Caco-2 (cell line): Measurements from ENCODE around the gene KRTAP27-1. TPM values are rescaled to one million over a fixed set of nuclear protein-coding genes. Genes with fewer than 3 reads are reported as not detected.

Source experiments
- Bru-seq: library from RNA; stranded (reverse); fragments of 400-500 nt; gene quantifications from one replicate; lab custom pipeline; 2021; lab: Mats Ljungman, UMichigan
- BruChase-seq, 2 experiments: library from RNA; stranded (reverse); fragments of 400-500 nt; gene quantifications; one replicate each; lab custom pipeline; 2021; lab: Mats Ljungman, UMichigan
- BruUV-seq: library from RNA; stranded (reverse); fragments of 400-500 nt; replicated peaks from 2 replicates; lab custom pipeline; 2021; lab: Mats Ljungman, UMichigan
- CTCF ChIA-PET: fragments of 300-600 bp; sonication (Branson Sonifier 250); formaldehyde crosslinking; loops from one replicate; lab custom pipeline; 2022; ENCODE audit warnings: antibody characterized with exemption; lab: Charles Lee
- POLR2A ChIA-PET: fragments of 300-600 bp; sonication (Branson Sonifier 250); formaldehyde crosslinking; loops from one replicate; lab custom pipeline; 2022; ENCODE audit warnings: antibody characterized with exemption; lab: Charles Lee
- DNase-seq, 2 experiments: peaks; one replicate each; pipeline versions ENCODE4 v3.0.0 to v3.0.0-alpha.2; 2020 to 2022
- H3K27me3 ChIP-seq: replicated peaks from 2 replicates; pipeline ENCODE4 v1.6.0; 2011; ENCODE audit warnings: low read length; ENCODE audit not compliant: control insufficient read depth, insufficient read depth
- H3K36me3 ChIP-seq: 2 replicates; pipeline ENCODE4 v1.5.1; 2011; ENCODE audit warnings: low read length; ENCODE audit not compliant: control insufficient read depth, insufficient read depth
- H3K4me1 ChIP-seq: fragments of 250-450 bp; sonication (Bioruptor Pico); 2 replicates; pipeline ENCODE4 v1.5.1; 2020; ENCODE audit warnings: mild to moderate bottlenecking
- H3K4me3 ChIP-seq: 2 replicates; pipeline ENCODE4 v1.5.1; 2011; ENCODE audit warnings: low read depth, mild to moderate bottlenecking, control low read depth, low read length
- H3K9me3 ChIP-seq: fragments of 250-450 bp; sonication (Bioruptor Pico); 2 replicates; pipeline ENCODE4 v1.5.1; 2020; ENCODE audit warnings: mild to moderate bottlenecking, moderate library complexity
- H3K27ac Mint-ChIP-seq: one replicate; pipeline ENCODE4 v1.8.0; 2022; ENCODE audit warnings: mixed read lengths; ENCODE audit not compliant: unreplicated experiment
- H3K27me3 Mint-ChIP-seq: one replicate; pipeline ENCODE4 v1.8.0; 2022; ENCODE audit warnings: mixed read lengths; ENCODE audit not compliant: insufficient read depth, unreplicated experiment
- H3K36me3 Mint-ChIP-seq: one replicate; pipeline ENCODE4 v1.8.0; 2022; ENCODE audit warnings: mild to moderate bottlenecking, mixed read lengths; ENCODE audit not compliant: insufficient read depth, unreplicated experiment
- H3K4me1 Mint-ChIP-seq: one replicate; pipeline ENCODE4 v1.8.0; 2022; ENCODE audit warnings: low read depth, mixed read lengths; ENCODE audit not compliant: unreplicated experiment
- H3K4me3 Mint-ChIP-seq: one replicate; pipeline ENCODE4 v1.8.0; 2022; ENCODE audit warnings: mild to moderate bottlenecking, moderate library complexity, mixed read lengths; ENCODE audit not compliant: unreplicated experiment
- H3K9me3 Mint-ChIP-seq: one replicate; pipeline ENCODE4 v1.8.0; 2022; ENCODE audit warnings: mixed read lengths; ENCODE audit not compliant: unreplicated experiment
- intact Hi-C: fragments of 100-400 bp; cut with micrococcal nuclease; formaldehyde crosslinking; loops from one replicate; pipeline ENCODE4 v1.10.0; 2022; ENCODE audit not compliant: unreplicated experiment
- long read RNA-seq: library from polyadenylated mRNA; stranded (forward); transcript quantifications from one replicate; pipeline ENCODE4 v2.0.0, GENCODE V29; 2022
- total RNA-seq: library from RNA; stranded (reverse); gene quantifications from 2 replicates; pipeline ENCODE4 v1.2.3, GENCODE V29; 2022
- TF ChIP-seq, protein P1 (sequence below), 2 experiments: fragments of 200-600 bp in 1 of 2; IDR thresholded peaks; 1 replicate in 1 of 2; 2 replicates in 1 of 2; pipeline versions ENCODE4 v1.5.1 to v1.8.0; 2011 to 2022; ENCODE audit warnings: antibody characterized with exemption in 1 of 2, control low read depth in 1 of 2, inconsistent platforms in 1 of 2, low read depth in 1 of 2, low read length in 1 of 2, mild to moderate bottlenecking in 1 of 2, moderate library complexity in 1 of 2; ENCODE audit not compliant: insufficient read depth in 1 of 2, severe bottlenecking in 1 of 2, unreplicated experiment in 1 of 2

Gene KRTAP27-1, protein sequence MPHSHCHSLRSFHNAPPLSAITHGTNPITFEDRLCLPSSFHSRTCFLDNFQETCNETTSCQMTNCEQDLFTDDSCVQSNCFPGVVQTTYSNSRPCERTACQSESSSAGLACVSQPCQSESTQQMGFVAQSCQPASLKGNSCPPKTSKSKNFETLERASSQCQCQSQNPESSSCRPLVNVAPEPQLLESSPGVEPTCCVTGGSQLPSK
- total RNA-seq (not detected in 2 replicates), Bru-seq, nascent RNA (not detected), BruChase-seq, experiment 1, labeled RNA remaining after a 2-hour chase (not detected), BruChase-seq, experiment 2, labeled RNA remaining after a 6-hour chase (not detected)
- long read RNA-seq: 0 reads

DNA sequence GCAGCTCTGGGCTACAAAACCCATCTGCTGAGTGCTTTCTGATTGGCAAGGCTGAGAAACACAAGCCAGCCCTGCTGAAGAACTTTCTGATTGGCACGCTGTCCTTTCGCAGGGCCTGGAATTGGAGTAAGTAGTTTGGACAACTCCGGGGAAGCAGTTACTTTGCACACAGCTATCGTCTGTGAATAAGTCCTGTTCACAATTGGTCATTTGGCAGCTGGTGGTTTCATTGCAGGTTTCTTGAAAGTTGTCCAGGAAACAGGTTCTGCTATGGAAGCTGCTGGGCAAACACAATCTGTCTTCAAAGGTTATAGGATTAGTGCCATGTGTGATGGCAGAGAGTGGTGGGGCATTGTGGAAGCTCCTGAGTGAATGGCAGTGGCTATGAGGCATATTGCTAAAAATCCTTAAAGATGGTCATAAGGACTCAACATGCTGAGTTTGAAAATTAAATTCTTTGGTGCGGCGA, at the start of gene KRTAP27-1:
TSS of gene KRTAP27-1 (minus strand) at position 419 of the 469 bp plus-strand sequence. CDS start at position 393, 26 bp downstream.
- Mint-ChIP-seq H3K9me3 (no peaks in the 10 kb centered on the region), H3K4me3 (no peak within 1 kb of the TSS), H3K27ac (no peak within 1 kb of the TSS), H3K27me3 (peaks cover 3% of the 10 kb centered on the region), H3K4me1 (no peaks in the 10 kb centered on the region), H3K36me3 (no peaks in the 10 kb centered on the region)
- no peaks in the 10 kb centered on the region for H3K9me3 ChIP-seq
- TF ChIP-seq, protein P1, sequence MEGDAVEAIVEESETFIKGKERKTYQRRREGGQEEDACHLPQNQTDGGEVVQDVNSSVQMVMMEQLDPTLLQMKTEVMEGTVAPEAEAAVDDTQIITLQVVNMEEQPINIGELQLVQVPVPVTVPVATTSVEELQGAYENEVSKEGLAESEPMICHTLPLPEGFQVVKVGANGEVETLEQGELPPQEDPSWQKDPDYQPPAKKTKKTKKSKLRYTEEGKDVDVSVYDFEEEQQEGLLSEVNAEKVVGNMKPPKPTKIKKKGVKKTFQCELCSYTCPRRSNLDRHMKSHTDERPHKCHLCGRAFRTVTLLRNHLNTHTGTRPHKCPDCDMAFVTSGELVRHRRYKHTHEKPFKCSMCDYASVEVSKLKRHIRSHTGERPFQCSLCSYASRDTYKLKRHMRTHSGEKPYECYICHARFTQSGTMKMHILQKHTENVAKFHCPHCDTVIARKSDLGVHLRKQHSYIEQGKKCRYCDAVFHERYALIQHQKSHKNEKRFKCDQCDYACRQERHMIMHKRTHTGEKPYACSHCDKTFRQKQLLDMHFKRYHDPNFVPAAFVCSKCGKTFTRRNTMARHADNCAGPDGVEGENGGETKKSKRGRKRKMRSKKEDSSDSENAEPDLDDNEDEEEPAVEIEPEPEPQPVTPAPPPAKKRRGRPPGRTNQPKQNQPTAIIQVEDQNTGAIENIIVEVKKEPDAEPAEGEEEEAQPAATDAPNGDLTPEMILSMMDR (IDR thresholded peaks at IDR 0.05; ENCODE audit: insufficient read depth in 1 of 2, low read depth in 1 of 2, low read length in 1 of 2, severe bottlenecking in 1 of 2, unreplicated experiment in 1 of 2): no peak
- BruUV-seq: no TSS peak
- H3K27me3 ChIP-seq: no peaks in the 10 kb centered on the region
- H3K36me3 ChIP-seq: no peaks in the 10 kb centered on the region
- intact Hi-C loops: no loop called here
- CTCF ChIA-PET: no interaction called here
- POLR2A ChIA-PET: no interaction called here
- DNase-seq: no peak
- H3K4me3 ChIP-seq: no peak within 1 kb of the TSS
- no peaks in the 10 kb centered on the region for H3K4me1 ChIP-seq

DNA sequence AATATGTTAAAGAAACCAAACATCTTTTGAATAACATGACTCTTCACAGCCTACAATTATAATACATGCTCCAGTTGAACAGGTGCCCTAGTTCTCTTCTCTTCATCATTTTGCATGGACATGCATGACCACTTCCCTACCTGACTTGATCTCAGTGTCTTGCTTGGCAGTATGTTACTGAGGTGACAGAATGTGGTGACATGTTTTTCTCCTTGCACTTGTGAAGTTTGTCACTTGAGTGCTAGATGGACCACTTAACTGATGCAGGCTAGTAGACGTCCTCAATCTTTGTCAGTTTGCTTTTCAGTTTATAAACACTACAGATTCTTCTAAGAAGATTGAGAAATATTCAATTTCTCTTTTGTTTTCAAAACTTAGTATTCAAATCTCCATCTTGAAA, 44.7 kb upstream of the KRTAP27-1 start:
- CTCF ChIA-PET: no interaction called here
- intact Hi-C loops: no loop called here
- POLR2A ChIA-PET: no interaction called here
- no peaks in the 10 kb centered on the region for H3K4me1 Mint-ChIP-seq
- Histone ChIP-seq H3K4me3 (no peak overlapping the region), H3K27me3 (no peaks in the 10 kb centered on the region), H3K9me3 (no peaks in the 10 kb centered on the region), H3K4me1 (no peaks in the 10 kb centered on the region), H3K36me3 (no peaks in the 10 kb centered on the region)
- no peak for DNase-seq
- no peak overlapping the region for H3K27ac Mint-ChIP-seq
- no TSS peak for BruUV-seq
- peaks cover 7% of the 10 kb centered on the region for H3K27me3 Mint-ChIP-seq
- no peaks in the 10 kb centered on the region for H3K9me3 Mint-ChIP-seq
- no peak overlapping the region for H3K4me3 Mint-ChIP-seq
- no peaks in the 10 kb centered on the region for H3K36me3 Mint-ChIP-seq
- TF ChIP-seq, protein P1 (IDR thresholded peaks at IDR 0.05; ENCODE audit: insufficient read depth in 1 of 2, low read depth in 1 of 2, low read length in 1 of 2, severe bottlenecking in 1 of 2, unreplicated experiment in 1 of 2): no peak

DNA sequence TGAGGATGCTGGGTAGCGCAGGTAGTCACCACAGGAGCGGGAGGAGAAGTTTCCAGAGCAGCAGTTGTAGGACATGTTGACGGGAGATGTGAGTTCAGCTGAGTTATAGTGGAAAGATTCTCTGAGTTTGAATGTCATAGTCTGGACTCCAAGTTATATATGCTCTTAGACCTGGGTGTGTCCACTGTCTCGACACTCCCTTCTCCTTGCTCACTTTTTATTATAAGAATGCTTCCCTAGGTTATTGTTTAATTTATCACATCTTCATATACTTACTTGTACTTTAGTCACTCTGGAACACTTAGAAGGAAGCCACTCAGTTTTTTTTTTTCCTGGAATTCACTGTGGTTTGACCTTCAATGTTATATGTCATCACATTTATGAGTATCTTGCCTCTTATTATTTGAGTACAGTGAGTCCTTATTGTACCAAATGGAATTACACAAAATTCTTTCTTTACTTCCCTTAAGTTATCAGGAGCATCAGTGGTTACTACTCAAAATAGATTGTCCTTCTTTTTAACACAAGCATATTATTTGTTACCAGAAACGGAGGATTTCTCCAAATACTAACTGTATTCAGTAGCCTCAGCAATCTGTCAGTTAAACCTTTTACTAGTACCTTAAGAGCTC, 34.8 kb upstream of the KRTAP27-1 start, which contains the start of gene KRTAP13-2:
TSS of gene KRTAP13-2 (minus strand) at position 133 of the 632 bp plus-strand sequence. CDS start at position 75, 58 bp downstream.
- intact Hi-C loops: no loop called here
- H3K4me3 Mint-ChIP-seq: no peak within 1 kb of the TSS
- BruUV-seq: no TSS peak
- H3K9me3 ChIP-seq: no peaks in the 10 kb centered on the region
- H3K27ac Mint-ChIP-seq: no peak within 1 kb of the TSS
- no peaks in the 10 kb centered on the region for H3K36me3 Mint-ChIP-seq
- TF ChIP-seq, protein P1 (IDR thresholded peaks at IDR 0.05; ENCODE audit: insufficient read depth in 1 of 2, low read depth in 1 of 2, low read length in 1 of 2, severe bottlenecking in 1 of 2, unreplicated experiment in 1 of 2): no peak
- no peaks in the 10 kb centered on the region for H3K4me1 Mint-ChIP-seq
- DNase-seq: no peak
- H3K4me1 ChIP-seq: no peaks in the 10 kb centered on the region
- ChIA-PET POLR2A (no interaction called here), CTCF (no interaction called here)
- H3K36me3 ChIP-seq: no peaks in the 10 kb centered on the region
- H3K9me3 Mint-ChIP-seq: no peaks in the 10 kb centered on the region
- H3K27me3 ChIP-seq: no peaks in the 10 kb centered on the region
- peaks cover 11% of the 10 kb centered on the region for H3K27me3 Mint-ChIP-seq
- no peak within 1 kb of the TSS for H3K4me3 ChIP-seq
